SW 1271 (cell line): ENCODE results near the gene DNASE1L3.

Experiments used
- DNase-seq, 2 experiments: peaks; one replicate each; lab custom pipeline; 2025; lab: John Stamatoyannopoulos, UW

The DNASE1L3 gene

DNA sequence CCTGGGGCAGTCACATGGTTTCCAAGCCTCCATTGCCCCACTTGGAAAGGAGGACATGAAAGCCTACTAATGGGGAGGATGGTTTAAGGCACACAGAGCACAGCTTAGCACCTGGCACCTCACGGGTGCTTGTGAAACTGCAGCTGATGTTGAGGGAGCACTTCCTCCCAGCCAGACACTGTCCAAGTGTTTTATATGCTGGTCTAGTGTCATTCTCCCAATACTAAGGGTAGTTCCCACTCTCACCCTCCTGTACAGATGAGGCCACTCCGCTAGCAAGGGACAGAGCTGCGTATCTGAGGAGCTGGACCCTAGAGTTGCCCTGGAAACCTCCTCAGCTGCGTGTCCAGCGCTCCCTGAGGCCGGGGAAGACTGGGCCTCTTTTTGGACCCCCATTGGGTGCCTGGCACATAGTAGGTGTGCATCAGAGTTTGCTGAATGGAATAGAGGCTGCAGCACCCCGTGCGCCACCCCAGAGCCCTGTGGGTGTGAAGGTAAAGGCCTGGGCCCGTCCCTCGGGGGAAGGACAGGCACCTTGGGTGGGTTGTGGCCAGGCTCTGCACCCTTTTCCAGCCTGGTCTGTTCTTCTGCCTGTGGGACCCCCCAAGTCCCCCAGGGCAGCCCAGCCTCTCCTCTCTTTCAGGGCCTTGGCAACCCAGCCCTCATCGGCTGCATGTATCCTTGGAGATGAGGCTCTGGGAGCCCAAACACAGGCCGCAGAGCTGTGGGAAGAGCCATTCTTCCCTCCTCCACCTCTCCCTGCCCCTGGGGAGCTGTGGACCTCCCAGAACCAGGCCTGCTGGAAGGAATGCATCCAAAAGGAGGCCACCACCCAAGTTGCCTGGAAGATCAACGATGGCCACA is 31.3 kb downstream of the DNASE1L3 start:
- DNase-seq = no peak

DNA sequence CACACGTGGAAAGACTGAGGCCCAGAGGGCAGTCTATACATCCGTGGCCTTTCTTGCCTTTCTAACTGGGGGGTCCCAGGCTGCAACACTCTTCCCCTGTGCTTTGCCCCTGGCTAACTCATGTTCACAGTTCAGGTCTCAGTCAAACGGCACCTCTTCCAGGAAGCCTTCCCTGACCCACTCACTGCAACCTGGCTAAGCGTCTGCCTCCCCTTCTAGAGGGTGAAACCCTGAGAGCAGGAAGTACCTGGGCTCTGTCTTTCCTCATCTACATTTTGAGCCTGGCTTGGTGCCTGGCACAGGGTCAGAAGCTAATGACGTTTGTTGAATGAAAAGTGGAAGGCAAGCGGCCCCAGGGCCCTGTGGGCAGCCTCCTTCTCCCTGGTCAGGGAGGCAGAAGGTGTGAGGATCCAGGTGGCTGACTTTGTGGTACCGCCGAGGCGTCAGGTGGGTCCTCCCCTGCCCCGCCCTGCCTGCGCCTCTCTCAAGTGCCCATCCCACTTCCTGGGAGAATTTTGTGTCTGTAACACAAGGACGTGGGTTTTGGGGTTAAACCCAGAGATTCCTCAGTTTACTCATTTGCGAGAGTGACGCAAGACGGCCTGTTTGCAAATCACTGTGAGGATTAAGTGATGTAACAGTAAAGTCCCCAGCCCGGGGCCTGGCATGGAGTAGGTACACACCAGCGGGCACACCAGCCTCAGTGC is 32.1 kb downstream of the DNASE1L3 start:
- DNase-seq = no peak

DNA sequence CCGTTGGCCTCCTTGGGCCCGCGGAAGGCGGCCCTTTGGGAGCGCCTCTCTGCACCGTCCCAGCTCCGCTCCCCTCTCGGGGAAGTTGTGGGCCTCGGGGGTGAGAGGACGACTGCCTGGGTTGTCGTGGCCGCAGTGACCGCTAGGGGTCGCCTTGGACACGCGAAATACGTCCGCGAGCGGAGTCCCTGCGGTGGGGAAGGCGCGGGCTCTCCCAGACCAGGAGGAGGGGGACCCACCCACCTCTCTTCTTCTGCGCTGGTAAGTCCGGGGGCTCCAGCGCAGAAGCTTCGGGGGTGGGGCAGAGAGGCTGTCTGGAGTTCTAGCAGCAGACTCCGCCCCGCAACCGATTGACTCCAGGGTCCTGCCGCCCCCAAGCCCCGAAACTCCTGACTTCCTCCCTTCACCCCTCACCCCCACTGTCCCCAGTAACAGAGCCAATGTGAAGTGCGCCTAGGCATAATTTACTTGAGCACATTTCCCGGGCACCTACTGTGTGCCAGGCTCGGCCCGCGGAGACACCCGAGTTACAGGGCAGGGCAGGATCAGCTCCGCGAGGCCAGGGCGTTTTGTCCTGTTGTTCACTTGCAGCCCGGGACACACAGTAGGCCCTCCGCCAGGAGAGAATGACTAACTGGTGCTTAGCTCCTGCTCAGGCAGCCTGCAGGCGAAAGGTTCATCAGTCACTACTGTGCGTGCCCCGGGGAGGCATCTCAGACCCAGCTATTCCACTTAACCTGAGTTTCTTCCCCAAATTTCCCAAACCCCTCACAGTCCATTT is 32.8 kb downstream of the DNASE1L3 start:
- DNase-seq = peak in 1 of 2 experiments; percentile 5

DNA sequence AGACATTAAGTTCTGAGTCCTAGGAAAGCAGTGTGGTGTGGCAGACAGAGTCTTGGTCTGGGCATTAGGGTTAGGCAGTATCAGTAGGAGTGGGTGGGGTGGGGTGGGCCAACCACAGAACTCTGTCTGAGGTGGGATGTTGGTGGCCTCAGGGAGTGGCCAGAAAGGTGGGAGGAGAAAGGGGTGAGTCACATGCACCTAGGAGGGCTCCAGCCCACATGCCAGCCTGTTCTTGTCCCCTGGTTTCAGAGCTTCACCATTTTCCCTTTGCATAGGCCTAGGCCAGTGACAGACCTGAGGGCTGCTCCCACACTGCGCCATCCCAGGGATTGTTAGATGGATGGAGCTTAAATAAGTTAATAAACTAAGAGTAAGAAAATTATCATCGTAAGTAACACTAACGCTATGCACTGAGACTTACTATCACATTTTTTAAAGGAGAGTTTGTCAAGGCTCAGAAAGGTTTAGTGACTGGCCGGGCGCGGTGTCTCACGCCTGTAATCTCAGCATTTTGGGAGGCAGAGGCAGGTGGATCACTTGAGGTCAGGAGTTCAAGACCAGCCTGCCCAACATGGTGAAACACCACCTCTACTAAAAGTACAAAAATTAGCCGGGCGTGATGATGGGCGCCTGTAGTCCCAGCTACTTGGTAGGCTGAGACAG is 33.8 kb downstream of the DNASE1L3 start:
- no peak for DNase-seq

DNA sequence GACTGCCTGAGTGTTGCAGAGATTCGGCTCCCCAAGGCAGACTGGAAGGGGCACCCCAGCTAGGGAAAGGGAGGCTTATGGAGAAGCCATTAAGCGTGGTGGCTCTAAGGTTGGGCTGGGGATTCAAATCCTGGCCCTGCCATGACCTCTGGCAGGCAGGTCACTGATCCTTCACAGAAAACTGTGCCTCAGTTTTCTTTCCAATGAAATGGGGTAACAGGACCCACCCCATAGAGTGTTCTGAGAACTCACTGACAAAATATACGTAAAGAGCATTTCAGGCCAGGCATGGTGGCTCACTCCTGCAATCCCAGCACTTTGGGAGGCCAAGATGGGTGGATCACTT is 34.6 kb downstream of the DNASE1L3 start:
- no peak for DNase-seq

DNA sequence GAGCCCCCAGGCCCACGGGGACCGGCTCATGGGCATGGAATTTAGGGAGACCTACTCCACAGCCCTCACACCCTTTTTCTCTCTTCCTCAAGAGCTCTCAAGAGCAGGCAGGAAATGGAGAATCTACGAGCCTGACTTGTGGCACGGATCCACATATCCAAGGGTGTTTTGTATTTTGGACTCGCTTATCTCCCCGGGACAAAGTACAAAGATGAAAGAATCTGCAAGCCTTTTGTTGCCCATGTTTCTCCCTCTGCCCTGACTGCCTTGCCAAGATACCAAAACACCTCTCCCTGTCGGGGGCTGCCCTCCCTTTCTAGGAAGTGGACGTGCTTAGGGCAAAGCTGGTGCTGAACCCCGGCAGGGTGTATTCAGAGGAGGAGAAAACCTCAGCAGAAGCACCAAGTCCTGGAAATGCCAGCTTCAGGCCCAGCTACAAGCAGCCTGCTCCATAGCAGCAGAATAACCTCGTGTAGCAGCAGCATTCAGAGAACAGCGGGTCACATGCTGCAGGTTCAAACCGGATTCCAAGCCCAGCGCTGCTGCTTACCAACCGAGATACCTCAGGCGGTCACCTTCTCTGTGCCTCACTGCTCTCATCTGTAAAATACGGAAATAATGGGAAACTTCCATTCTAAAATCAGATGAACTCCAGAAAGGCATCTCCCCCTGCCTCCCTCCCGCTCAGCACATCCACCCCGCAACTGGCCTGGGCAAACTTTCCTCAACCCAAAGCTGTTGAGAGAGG is 35.2 kb downstream of the DNASE1L3 start:
- DNase-seq = no peak

DNA sequence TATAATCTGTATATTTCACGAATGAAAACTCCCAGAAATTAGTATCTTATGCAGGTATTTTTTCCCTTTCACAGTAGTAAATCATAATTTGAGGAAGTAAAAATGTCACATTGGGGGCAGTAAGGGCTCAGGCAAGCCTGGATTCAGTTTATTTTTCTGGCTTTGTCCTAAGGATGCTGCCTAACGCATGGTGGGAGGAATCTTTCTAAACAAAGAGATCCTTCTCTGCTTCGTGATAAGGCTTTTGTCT is 35.7 kb downstream of the DNASE1L3 start:
- no peak for DNase-seq

DNA sequence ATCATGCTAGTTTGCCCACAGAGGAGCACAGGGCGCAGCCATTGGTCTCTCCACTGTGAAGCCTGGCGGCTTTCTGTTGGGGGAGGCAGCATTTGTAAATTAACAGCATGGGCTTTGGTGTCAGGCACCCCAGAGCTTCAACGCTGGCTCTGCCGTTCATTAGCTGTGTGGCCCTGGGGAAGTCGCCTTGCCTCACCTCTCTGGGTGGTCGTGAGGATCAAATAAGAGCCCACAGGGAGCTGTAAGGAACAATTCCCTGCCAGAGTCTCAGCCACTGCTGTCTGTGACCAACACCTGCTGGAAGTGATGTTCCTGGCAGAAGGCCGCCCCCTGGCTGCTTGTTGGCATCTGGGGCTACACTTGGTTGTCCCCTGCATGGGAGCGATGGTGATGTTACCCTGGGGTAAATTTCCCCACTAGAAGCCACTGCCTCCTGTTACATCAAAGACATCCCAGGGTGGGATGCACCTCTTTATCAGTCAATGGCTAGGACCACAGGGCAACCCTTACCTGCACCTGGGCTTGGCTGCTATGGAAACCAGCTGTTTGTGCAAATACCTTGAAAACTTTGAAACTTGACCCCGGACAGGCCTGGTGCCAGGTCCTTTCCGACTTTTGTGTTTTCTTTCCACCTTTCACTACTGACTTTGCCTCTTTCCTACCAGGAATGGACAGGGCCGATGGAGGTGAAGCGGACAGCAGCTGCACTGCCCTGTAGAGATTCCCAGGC is 36.9 kb downstream of the DNASE1L3 start:
- no peak for DNase-seq

DNA sequence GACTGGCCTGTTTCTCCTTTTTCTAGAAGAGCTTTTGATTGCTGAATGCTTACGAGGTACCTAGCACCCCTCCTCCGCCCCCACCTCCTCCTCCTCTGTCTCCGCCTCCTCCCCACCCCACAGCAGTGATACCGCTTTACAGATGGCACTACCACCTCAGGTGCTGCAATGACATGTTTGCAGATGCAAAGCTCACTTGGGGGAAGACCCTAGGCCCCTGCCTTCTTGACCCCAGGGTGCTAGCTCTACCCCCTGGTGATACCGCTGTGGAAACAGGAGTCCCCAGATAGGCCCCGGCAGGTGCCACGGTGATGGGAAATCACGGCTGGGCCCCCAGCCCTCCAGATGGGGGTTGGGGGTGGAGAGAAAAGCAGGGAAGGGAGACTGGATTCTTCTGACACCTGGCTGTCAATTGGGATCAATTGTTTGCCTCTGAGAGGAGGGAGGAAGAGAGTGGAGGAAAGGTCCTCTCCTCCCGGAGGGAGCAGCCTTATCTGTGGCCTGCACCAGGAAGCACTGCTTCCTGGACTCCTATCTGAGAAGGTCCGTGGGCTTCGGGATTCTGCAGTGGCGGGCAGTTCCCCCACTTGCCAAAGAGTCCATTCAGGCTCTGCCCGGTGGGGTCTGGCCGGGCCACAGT is 37.6 kb downstream of the DNASE1L3 start:
- DNase-seq = no peak

DNA sequence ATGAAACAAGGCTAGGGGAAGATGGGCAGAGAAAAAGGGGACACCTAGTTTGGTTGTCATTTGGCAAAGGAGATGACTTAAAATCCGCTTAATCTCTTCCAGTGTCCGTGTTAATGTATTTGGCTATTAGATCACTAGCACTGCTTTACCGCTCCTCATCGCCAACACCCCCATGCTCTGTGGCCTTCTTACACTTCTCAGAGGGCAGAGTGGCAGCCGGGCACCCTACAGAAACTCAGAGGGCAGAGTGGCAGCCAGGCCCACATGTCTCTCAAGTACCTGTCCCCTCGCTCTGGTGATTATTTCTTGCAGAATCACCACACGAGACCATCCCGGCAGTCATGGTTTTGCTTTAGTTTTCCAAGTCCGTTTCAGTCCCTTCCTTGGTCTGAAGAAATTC is 39.6 kb downstream of the DNASE1L3 start:
- DNase-seq = no peak

DNA sequence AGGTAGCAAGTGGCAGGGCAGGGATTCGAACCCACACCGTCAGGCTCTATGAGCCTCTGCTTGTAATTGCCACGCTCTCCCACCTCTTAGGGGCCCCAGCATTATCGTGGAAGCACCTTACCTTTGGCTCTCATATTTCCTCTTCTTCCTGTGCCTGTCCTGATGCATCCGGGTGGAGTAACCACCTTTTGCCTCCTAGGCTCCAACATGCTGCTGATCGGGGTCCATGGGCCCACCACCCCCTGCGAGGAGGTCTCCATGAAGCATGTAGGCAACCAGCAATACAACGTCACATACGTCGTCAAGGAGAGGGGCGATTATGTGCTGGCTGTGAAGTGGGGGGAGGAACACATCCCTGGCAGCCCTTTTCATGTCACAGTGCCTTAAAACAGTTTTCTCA is 40.4 kb downstream of the DNASE1L3 start:
- no peak for DNase-seq

DNA sequence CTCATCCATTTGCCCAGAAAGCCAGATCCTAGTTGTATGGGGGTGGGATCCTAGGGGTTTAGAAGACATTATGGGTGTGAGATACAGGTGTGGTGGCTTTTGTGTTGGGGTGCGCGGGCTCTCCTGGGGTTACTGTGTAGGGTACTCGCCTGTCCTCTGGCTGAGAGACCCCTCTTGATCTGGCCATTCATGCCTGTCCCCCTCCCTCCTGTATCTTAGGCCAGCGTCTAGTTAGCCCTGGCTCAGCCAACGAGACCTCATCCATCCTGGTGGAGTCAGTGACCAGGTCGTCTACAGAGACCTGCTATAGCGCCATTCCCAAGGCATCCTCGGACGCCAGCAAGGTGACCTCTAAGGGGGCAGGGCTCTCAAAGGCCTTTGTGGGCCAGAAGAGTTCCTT is 41.4 kb downstream of the DNASE1L3 start:
- no peak for DNase-seq

DNA sequence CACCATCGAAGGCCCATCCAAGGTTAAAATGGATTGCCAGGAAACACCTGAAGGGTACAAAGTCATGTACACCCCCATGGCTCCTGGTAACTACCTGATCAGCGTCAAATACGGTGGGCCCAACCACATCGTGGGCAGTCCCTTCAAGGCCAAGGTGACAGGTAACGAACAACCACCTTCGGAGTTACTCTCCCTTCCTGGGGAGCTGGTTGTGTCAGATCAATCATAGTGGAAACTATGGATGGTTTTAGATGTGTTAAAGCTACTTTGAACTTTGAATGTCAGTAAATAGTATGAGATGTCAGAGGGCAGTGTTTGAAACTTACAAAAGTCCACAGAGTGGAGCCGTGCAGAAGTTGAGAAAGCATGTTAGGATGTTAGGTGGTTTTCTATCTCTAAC is 42.3 kb downstream of the DNASE1L3 start:
- DNase-seq = no peak

DNA sequence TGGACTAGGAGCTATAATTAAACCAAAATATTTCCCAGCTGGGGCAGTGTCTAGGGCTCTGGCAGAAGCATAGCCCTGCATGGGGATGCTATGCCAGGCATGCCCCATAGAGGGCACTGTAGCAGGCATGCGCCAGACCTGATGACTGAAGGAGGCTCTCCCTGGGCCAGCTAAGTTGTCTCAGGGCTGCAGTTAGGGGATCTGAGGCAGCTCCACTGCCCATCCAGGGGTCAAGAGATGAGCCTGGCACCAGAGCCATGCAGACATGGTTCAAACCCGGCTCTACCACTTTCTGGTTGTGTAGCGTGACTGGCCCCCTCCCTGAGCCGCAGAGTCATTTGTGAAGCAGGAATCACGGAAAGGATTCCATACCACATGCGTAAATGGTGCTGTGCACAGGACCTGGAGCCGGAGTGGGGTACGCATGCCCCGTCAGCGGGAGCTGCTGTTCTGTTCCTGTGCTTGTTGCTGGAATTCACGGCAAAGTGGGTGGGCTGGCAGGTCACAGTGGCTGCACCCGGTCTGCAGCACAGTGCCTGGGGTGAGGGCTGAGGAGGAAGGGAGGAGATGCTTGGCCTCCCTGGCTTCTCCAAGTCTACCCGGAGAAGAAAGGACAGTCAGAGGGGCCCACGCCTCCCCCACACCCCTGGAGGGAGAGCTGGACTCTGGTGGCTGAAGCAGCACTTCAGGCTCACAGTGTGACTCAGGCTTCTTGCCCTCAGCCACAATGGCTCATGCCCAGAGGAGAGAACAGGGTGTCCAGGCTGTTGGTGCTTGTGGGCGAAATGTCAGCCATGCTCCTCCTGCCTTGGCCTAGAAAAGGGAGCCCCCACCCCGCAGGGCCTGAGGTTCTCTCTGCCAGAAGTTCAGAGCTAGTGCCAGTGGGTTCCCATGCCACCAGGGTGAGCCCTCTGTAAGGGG is 43.1 kb downstream of the DNASE1L3 start:
- peak in 1 of 2 experiments; percentile 13 for DNase-seq

DNA sequence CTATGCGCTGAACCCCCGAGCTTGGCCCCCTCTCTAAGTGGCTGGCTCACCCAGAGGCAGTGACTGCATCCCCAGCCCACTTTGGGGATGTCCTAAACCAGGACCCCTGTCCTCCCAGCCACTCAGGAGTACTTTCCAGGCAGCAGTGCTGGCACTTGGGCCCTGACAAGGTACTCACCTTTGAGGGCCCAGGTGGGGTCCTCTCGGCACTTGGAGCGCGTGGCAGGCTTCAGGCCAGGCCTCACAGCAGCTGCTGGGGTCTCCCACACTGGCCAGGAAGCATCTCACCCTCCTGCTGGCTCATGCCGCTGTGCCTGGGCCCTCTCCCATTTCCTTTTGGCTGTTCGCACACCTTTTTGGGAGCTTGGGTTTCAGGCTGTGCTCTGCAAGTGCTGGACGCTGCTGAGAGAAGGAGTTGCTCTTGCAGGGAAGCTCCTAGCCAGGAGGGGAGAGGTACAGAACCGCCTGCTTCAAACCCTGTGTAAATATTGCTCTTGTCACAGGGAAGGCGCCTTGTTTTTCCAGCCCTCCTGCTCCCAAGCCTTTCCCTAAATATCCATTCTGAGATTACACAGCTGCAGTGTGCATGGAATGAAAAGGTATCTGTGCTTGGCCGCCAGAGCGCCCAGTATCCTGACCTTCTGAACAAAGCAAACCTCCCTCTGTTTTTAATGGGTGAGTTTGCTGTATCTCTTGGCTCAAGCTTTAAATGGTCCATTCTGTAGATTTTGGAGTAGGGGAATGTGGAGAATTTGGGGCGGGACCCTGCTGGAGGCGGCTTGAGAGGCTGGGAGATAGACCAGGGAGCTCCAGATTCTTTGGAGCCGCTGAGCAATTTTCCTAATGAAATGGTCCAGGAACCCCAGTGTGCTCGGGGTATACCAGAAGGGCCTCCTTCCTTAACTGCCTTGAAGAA is 45.6 kb downstream of the DNASE1L3 start:
- no peak for DNase-seq

DNA sequence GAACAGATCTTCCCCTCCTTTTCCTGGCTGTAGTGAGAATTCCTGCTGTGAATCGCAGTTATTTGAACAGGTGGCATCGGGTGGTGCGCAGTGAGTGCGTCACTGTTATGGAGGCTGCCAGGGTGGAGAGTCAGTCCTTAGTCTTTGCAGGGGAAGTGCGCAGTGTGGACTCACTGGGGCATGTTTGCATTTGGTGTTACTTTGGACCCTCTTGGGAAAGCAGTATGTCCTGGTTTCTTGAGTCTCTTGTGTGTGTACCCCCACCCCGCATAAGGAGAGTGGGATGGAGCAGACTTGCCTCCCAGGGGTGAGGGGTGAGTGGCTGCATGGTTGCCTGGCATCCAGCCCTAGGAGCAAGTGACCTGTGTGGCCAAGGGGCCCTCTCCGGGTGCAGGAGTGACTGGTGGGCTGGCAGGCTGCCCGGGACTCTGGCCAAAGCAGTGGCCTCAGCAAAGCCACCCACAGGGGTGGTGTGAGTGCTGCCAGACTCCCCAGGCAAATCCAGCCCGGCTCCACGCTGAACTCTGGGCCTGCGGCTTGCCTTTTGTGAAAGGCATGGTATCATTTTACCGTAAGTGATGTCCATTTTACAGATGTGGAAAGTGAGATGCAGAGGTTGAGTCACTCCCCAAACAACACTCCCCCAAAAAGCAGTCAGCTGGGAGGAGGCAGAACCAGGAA is 46.4 kb downstream of the DNASE1L3 start:
- DNase-seq = no peak

DNA sequence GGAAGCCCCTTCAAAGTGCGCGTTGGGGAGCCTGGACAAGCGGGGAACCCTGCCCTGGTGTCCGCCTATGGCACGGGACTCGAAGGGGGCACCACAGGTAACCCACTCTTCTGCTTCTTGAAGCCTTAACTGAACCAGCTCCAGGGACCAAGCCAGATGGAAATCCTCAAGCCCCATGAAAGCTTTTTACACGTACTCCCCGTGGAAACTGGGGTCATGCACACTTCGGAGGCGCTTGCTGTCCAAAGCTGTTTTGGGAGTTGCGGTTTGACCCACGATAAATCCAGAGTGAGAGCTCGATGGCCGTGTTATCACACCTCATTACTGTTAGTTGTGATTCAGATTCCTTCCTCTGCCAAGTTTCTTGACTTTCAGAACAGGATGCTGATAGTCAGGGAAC is 47.5 kb downstream of the DNASE1L3 start:
- DNase-seq = no peak
